ENCODE measurements around the gene SNTB2.

GRCh38 chr16:69143116-69143515 is 43.8 kb upstream of the SNTB2 start:
- TF ChIP-seq FOXM1 (IDR thresholded peaks at IDR 0.05; ENCODE audit: borderline replicate concordance, low read depth), result no peak
- no peak for TF ChIP-seq RAD21 (IDR thresholded peaks at IDR 0.05; ENCODE audit: low read depth)
- no peak for TF ChIP-seq REST (IDR thresholded peaks at IDR 0.05; ENCODE audit: low read depth)
- no peak for TF ChIP-seq CREB1 (IDR thresholded peaks at IDR 0.05; ENCODE audit: low read depth)
- TF ChIP-seq TCF12 (IDR thresholded peaks at IDR 0.05; ENCODE audit: low read depth), result no peak

All from Ishikawa (cell line).